ENCODE measurements around the gene SLAMF1. TPM values are rescaled to one million over a fixed set of nuclear protein-coding genes. Genes with fewer than 3 reads are reported as not detected.
"Not testable (repeated sequence)": the region's sequence is repeated elsewhere in the genome, so short reads cannot be mapped to it uniquely, and the experiment has no call there.

SLAMF1 gene
- total and polyA plus RNA-seq, 12 donors, result 0.17 to 3.8 (median 0.32) TPM; not detected in 4

GRCh38 chr1:160653620-160654016 is 6.8 kb upstream of the SLAMF1 start:
- H3K9me3 ChIP-seq, result no peaks in the 10 kb centered on the region

GRCh38 chr1:160652924-160653619 is 6.2 kb upstream of the SLAMF1 start:
- peaks cover 0 to 41% (median 17%) of the 10 kb centered on the region in 9 donors for H3K4me1 ChIP-seq
- intact Hi-C loops (cut with DNase I), result no loop called here
- peaks cover 0 to 4% (median 0%) of the 10 kb centered on the region in 7 donors for H3K27me3 ChIP-seq
- no peak for DNase-seq
- no peak for ATAC-seq
- peak overlapping the region in 5 of 10 donors; percentile 13 to 51 (median 47) for H3K27ac ChIP-seq
- 88 to 91% methylated on average over 9 of the region's 9 CpGs for WGBS, 2 donors
- no peak overlapping the region for H3K4me3 ChIP-seq
- H3K36me3 ChIP-seq, result no peaks in the 10 kb centered on the region
- no peaks in the 10 kb centered on the region for H3K9me3 ChIP-seq
- TF ChIP-seq CTCF (IDR thresholded peaks at IDR 0.05), result no peak

More at GRCh38 chr1:160653620-160654016, 6.8 kb upstream of the SLAMF1 start:
- no peak overlapping the region for H3K4me3 ChIP-seq
- no peak for ATAC-seq
- WGBS, 2 donors, result 92 to 98% methylated on average over 2 of the region's 2 CpGs
- no peak overlapping the region for H3K27ac ChIP-seq
- intact Hi-C loops (cut with DNase I), result no loop called here
- TF ChIP-seq CTCF (IDR thresholded peaks at IDR 0.05), result no peak
- H3K4me1 ChIP-seq, result peaks cover 0 to 47% (median 17%) of the 10 kb centered on the region in 9 donors
- no peak for DNase-seq
- peaks cover 0 to 4% (median 0%) of the 10 kb centered on the region in 7 donors for H3K27me3 ChIP-seq
- no peaks in the 10 kb centered on the region for H3K36me3 ChIP-seq

- ATAC-seq, result peak in 1 of 8 donors; percentile 28
- H3K9me3 ChIP-seq; H3K27me3 ChIP-seq; H3K36me3 ChIP-seq; H3K4me3 ChIP-seq; intact Hi-C loops (cut with DNase I): not testable (repeated sequence)
- 26 to 33% methylated on average over 8 of the region's 8 CpGs for WGBS, 2 donors
- Histone ChIP-seq H3K27ac (peak overlapping the region in 6 of 10 donors; percentile 15 to 51 (median 44)), H3K4me1 (peaks cover 0 to 35% (median 16%) of the 10 kb centered on the region in 9 donors)
- DNase-seq, result peak in 1 of 2 donors; percentile 12
Observed at GRCh38 chr1:160652065-160652641, 5.3 kb upstream of the SLAMF1 start.

GRCh38 chr1:160651433-160652064 is 4.7 kb upstream of the SLAMF1 start:
- no peak for TF ChIP-seq CTCF (IDR thresholded peaks at IDR 0.05)
- Histone ChIP-seq H3K27ac (peak overlapping the region in 6 of 10 donors; percentile 15 to 60 (median 40)), H3K9me3 (no peaks in the 10 kb centered on the region), H3K27me3 (peaks cover 0 to 4% (median 0%) of the 10 kb centered on the region in 7 donors), H3K36me3 (no peaks in the 10 kb centered on the region), H3K4me3 (no peak overlapping the region), H3K4me1 (peaks cover 0 to 36% (median 16%) of the 10 kb centered on the region in 9 donors)
- ATAC-seq, result peak in 3 of 8 donors; percentile 31 to 53 (median 35)
- DNase-seq, result no peak
- 2 to 11% methylated on average over 1 of the region's 1 CpG for WGBS, 2 donors
- intact Hi-C loops (cut with DNase I), result no loop called here

All from heart right ventricle (tissue), 16 donors.